Upper lobe of left lung (tissue), 6 donors: ENCODE measurements around the gene CCT5. TPM values are rescaled to one million over a fixed set of nuclear protein-coding genes. Genes with fewer than 3 reads are reported as not detected.

Experiments used
- ATAC-seq, 2 donors: fragments of 200-7000 bp; cut with Tn5 transposase; one replicate each; pipeline ENCODE4 v1.9.1; 2022; ENCODE audit warnings: mild to moderate bottlenecking in 2 of 2, moderate library complexity in 2 of 2; ENCODE audit not compliant: low FRiP score in 2 of 2
- DNase-seq, 2 donors: peaks; one replicate each; pipeline ENCODE4 v3.0.0-alpha.2; 2019 to 2020
- H3K27ac ChIP-seq, 4 donors: fragments of 200-600 bp; sonication (generic); one replicate each; pipeline ENCODE4 v1.5.1; 2016 to 2019
- H3K27me3 ChIP-seq, 4 donors: fragments of 200-600 bp; sonication (generic); one replicate each; pipeline ENCODE4 v1.5.1; 2017 to 2019
- H3K36me3 ChIP-seq, 4 donors: fragments of 200-600 bp; sonication (generic); one replicate each; pipeline ENCODE4 v1.5.1; 2016 to 2019
- H3K4me1 ChIP-seq, 4 donors: fragments of 200-600 bp; sonication (generic); one replicate each; pipeline ENCODE4 v1.5.1; 2018 to 2019
- H3K4me3 ChIP-seq, 4 donors: fragments of 200-600 bp; sonication (generic); one replicate each; pipeline ENCODE4 v1.5.1; 2017 to 2019; ENCODE audit warnings: mild to moderate bottlenecking in 2 of 4, moderate library complexity in 1 of 4
- H3K9me3 ChIP-seq, 4 donors: fragments of 200-600 bp; sonication (generic); one replicate each; pipeline ENCODE4 v1.5.1; 2018 to 2019
- EP300 ChIP-seq, 4 donors: sonication (generic); formaldehyde crosslinking; IDR thresholded peaks; one replicate each; pipeline ENCODE4 v1.5.1; 2017; ENCODE audit warnings: antibody characterized with exemption in 4 of 4, control low read depth in 2 of 4
- POLR2A ChIP-seq, 4 donors: fragments of 450-650 bp; IDR thresholded peaks; one replicate each; pipeline ENCODE4 v1.5.1; 2016 to 2017; ENCODE audit warnings: antibody characterized with exemption in 4 of 4, mild to moderate bottlenecking in 2 of 4
- POLR2AphosphoS5 ChIP-seq, 2 donors: sonication (generic); formaldehyde crosslinking; IDR thresholded peaks; one replicate each; pipeline ENCODE4 v1.5.1; 2017; ENCODE audit warnings: antibody characterized with exemption in 2 of 2
- WGBS, 2 donors: methylation state at CpG; one replicate each; pipeline ENCODE4 v1.1.5; 2017 to 2018; 5-methylcytosine and 5-hydroxymethylcytosine counted together
- total RNA-seq, 6 donors: library from RNA; depleted of rRNA in 4 of 6; stranded (reverse); fragments of >200 nt in 4 of 6; gene quantifications; one replicate each; pipeline versions ENCODE4 v1.1.0 to v1.2.1, GENCODE V29; 2016 to 2021
- TF ChIP-seq, protein P1 (sequence below), 6 experiments: fragments of 450-650 bp in 4 of 6; fragments of 200-600 bp in 2 of 6; sonication (generic) in 2 of 6; IDR thresholded peaks; one replicate each; pipeline ENCODE4 v1.5.1; 2016 to 2019; ENCODE audit warnings: antibody characterized with exemption in 6 of 6
- donor health status: DM: no; HTN: no; CAD: no; lungs with moderate emphysema.
- donor health status: DM: no; HTN: yes; CAD: no; lungs with severe emphysema.

Gene CCT5
- total RNA-seq, 6 donors from 2014 or later = 33.5 to 191 (median 103) TPM

GRCh38 chr5:10265245-10266109 is 15.4 kb downstream of the CCT5 start:
- whole genome bisulfite sequencing, 2 donors = 75 to 78% methylated on average over 5 to 6 of the region's 6 CpGs
- H3K27ac ChIP-seq = peak overlapping the region in 1 of 4 donors; percentile 11

DNA sequence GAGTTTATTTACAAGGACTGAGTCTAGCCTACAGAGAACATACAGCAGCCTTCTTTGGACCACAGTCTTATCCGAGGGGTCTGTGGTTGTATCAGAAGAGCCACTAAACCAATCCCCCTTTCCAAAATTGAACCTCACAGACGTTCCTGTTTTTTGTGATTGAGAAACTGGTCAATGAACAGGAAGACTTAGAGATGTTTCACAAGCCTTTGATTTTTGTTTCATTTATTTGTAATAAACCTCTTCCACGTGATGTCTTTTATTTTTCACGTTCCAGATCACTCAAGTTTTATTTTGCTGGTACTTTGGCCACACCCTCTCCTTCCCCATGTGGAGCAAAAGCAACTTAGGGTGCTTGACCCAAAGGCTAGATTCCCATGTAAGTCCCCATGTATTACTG is 16.1 kb downstream of the CCT5 start:
- Histone ChIP-seq H3K4me3 (no peak overlapping the region), H3K36me3 (peaks cover 25 to 54% (median 39%) of the 10 kb centered on the region in 4 donors), H3K27me3 (no peaks in the 10 kb centered on the region), H3K9me3 (no peaks in the 10 kb centered on the region), H3K27ac (no peak overlapping the region), H3K4me1 (peaks cover 0 to 4% (median 2%) of the 10 kb centered on the region in 4 donors)
- no peak for DNase-seq
- TF ChIP-seq EP300 (IDR thresholded peaks at IDR 0.05) (no peak), POLR2A (IDR thresholded peaks at IDR 0.05) (no peak)
- TF ChIP-seq, protein P1, sequence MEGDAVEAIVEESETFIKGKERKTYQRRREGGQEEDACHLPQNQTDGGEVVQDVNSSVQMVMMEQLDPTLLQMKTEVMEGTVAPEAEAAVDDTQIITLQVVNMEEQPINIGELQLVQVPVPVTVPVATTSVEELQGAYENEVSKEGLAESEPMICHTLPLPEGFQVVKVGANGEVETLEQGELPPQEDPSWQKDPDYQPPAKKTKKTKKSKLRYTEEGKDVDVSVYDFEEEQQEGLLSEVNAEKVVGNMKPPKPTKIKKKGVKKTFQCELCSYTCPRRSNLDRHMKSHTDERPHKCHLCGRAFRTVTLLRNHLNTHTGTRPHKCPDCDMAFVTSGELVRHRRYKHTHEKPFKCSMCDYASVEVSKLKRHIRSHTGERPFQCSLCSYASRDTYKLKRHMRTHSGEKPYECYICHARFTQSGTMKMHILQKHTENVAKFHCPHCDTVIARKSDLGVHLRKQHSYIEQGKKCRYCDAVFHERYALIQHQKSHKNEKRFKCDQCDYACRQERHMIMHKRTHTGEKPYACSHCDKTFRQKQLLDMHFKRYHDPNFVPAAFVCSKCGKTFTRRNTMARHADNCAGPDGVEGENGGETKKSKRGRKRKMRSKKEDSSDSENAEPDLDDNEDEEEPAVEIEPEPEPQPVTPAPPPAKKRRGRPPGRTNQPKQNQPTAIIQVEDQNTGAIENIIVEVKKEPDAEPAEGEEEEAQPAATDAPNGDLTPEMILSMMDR (IDR thresholded peaks at IDR 0.05) = no peak
- WGBS, 2 donors = 44 to 55% methylated on average over 4 of the region's 4 CpGs
- no peak for ATAC-seq

More at GRCh38 chr5:10265245-10266109, 15.4 kb downstream of the CCT5 start:
- no peak overlapping the region for H3K4me3 ChIP-seq
- ATAC-seq (peak in 1 of 2 donors; percentile 9), DNase-seq (no peak)
- peaks cover 0 to 4% (median 2%) of the 10 kb centered on the region in 4 donors for H3K4me1 ChIP-seq
- TF ChIP-seq EP300 (IDR thresholded peaks at IDR 0.05) = no peak
- TF ChIP-seq POLR2A (IDR thresholded peaks at IDR 0.05) = no peak
- TF ChIP-seq POLR2AphosphoS5 (IDR thresholded peaks at IDR 0.05) = no peak
- TF ChIP-seq, protein P1 (IDR thresholded peaks at IDR 0.05) = no peak
- H3K9me3 ChIP-seq = no peaks in the 10 kb centered on the region
- H3K27me3 ChIP-seq = no peaks in the 10 kb centered on the region
- peaks cover 30 to 61% (median 46%) of the 10 kb centered on the region in 4 donors for H3K36me3 ChIP-seq

DNA sequence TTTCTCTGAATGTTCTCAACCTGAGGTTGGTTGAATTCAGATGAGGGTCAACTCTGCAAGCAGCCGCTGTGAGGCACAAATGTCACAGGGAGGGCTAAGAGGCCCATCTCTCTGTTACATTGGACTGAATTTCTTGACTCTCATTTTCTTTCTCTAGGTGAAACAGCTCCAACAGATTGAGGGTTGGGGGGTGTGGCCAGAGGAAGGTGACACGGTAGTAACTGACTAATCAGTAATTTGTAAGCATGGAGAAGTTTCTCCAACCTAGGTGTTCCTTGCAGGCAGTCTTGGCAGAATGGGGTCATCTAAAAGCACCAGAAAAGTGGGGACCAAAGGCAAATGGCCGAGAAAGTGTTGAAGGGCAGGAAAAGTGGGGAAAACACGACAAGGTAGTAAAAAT is 16.8 kb downstream of the CCT5 start:
- ATAC-seq (no peak), DNase-seq (no peak)
- 84 to 88% methylated on average over 4 of the region's 4 CpGs for WGBS, 2 donors
- H3K9me3 ChIP-seq = no peaks in the 10 kb centered on the region
- H3K4me3 ChIP-seq = no peak overlapping the region
- TF ChIP-seq EP300 (IDR thresholded peaks at IDR 0.05) = no peak
- TF ChIP-seq, protein P1 (IDR thresholded peaks at IDR 0.05) = no peak
- no peak for TF ChIP-seq POLR2A (IDR thresholded peaks at IDR 0.05)
- TF ChIP-seq POLR2AphosphoS5 (IDR thresholded peaks at IDR 0.05) = no peak
- H3K27ac ChIP-seq = peak overlapping the region in 1 of 4 donors; percentile 26
- H3K4me1 ChIP-seq = peaks cover 0 to 4% (median 2%) of the 10 kb centered on the region in 4 donors
- no peaks in the 10 kb centered on the region for H3K27me3 ChIP-seq
- H3K36me3 ChIP-seq = peaks cover 18 to 47% (median 32%) of the 10 kb centered on the region in 4 donors

- Histone ChIP-seq H3K36me3 (peaks cover 6 to 35% (median 20%) of the 10 kb centered on the region in 4 donors), H3K4me1 (peaks cover 0 to 4% (median 2%) of the 10 kb centered on the region in 4 donors), H3K9me3 (no peaks in the 10 kb centered on the region), H3K27me3 (no peaks in the 10 kb centered on the region), H3K27ac (no peak overlapping the region), H3K4me3 (no peak overlapping the region)
- DNase-seq (no peak), ATAC-seq (no peak)
- TF ChIP-seq EP300 (IDR thresholded peaks at IDR 0.05) (no peak), POLR2AphosphoS5 (IDR thresholded peaks at IDR 0.05) (no peak), POLR2A (IDR thresholded peaks at IDR 0.05) (no peak)
- TF ChIP-seq, protein P1 (IDR thresholded peaks at IDR 0.05) = no peak
- WGBS, 2 donors = 94 to 95% methylated on average over 10 of the region's 10 CpGs
Observed at GRCh38 chr5:10268100-10268499, 18.0 kb downstream of the CCT5 start.
